Kidney epithelial cell (primary cell): ENCODE measurements around the gene TBX10. TPM values are rescaled to one million over a fixed set of nuclear protein-coding genes. Genes with fewer than 3 reads are reported as not detected.

Experiments
- DNase-seq: peaks from one replicate; pipeline ENCODE4 v3.0.0-alpha.2; 2010; ENCODE audit warnings: low read depth
- H3K27me3 ChIP-seq: 2 replicates; pipeline ENCODE4 v1.6.0; 2011; ENCODE audit warnings: low read length; ENCODE audit not compliant: control insufficient read depth, insufficient read depth
- H3K36me3 ChIP-seq: 2 replicates; pipeline ENCODE4 v1.5.1; 2011; ENCODE audit warnings: low read length; ENCODE audit not compliant: control insufficient read depth, insufficient read depth
- H3K4me3 ChIP-seq: 2 replicates; pipeline ENCODE4 v1.5.1; 2011; ENCODE audit warnings: low read depth, mild to moderate bottlenecking, control low read depth, low read length
- CTCF ChIP-seq: IDR thresholded peaks from 2 replicates; pipeline ENCODE4 v1.5.1; 2011; ENCODE audit warnings: mild to moderate bottlenecking, moderate library complexity, low read length, control low read depth, inconsistent platforms; ENCODE audit not compliant: insufficient read depth, poor library complexity, severe bottlenecking
- total RNA-seq: library from RNA; depleted of rRNA; stranded (reverse); fragments of >200 nt; gene quantifications from 2 replicates; pipeline ENCODE4 v1.2.3, GENCODE V29; 2015

TBX10 gene
- total RNA-seq, 1 donor from 2014 or later: not detected

- DNase-seq: no peak
- Histone ChIP-seq H3K4me3 (no peak overlapping the region), H3K27me3 (peaks cover 24% of the 10 kb centered on the region), H3K36me3 (no peaks in the 10 kb centered on the region)
- TF ChIP-seq CTCF: no peak
Measured at GRCh38 chr11:67616431-67617242, 22.9 kb downstream of the TBX10 start.

- no peak for TF ChIP-seq CTCF
- Histone ChIP-seq H3K27me3 (peaks cover 24% of the 10 kb centered on the region), H3K4me3 (no peak overlapping the region), H3K36me3 (no peaks in the 10 kb centered on the region)
- no peak for DNase-seq
Measured at GRCh38 chr11:67615728-67616430, 23.7 kb downstream of the TBX10 start.

GRCh38 chr11:67614730-67615714, 24.5 kb downstream of the TBX10 start:
- DNase-seq: no peak
- Histone ChIP-seq H3K27me3 (peaks cover 24% of the 10 kb centered on the region), H3K4me3 (no peak overlapping the region), H3K36me3 (no peaks in the 10 kb centered on the region)
- peak; percentile 66 for TF ChIP-seq CTCF

- DNase-seq: no peak
- Histone ChIP-seq H3K36me3 (no peaks in the 10 kb centered on the region), H3K27me3 (peaks cover 24% of the 10 kb centered on the region), H3K4me3 (peak overlapping the region; percentile 1)
- peak; percentile 68 for TF ChIP-seq CTCF
Measured at GRCh38 chr11:67613960-67614715, 25.4 kb downstream of the TBX10 start.

- peaks cover 24% of the 10 kb centered on the region for H3K27me3 ChIP-seq
Measured at GRCh38 chr11:67613313-67613959, 26.1 kb downstream of the TBX10 start.

More at GRCh38 chr11:67613313-67613959, 26.1 kb downstream of the TBX10 start:
- no peaks in the 10 kb centered on the region for H3K36me3 ChIP-seq
- H3K4me3 ChIP-seq: no peak overlapping the region
- no peak for DNase-seq
- no peak for TF ChIP-seq CTCF
